Esophagus muscularis mucosa (tissue), 3 donors: Measurements from ENCODE around the gene BLNK.
"Not testable (repeated sequence)": the region's sequence is repeated elsewhere in the genome, so short reads cannot be mapped to it uniquely, and the experiment has no call there.

ENCODE experiments used
- CTCF ChIP-seq, 3 experiments: fragments of 200-600 bp in 2 of 3; fragments of 450-650 bp in 1 of 3; sonication (generic) in 2 of 3; IDR thresholded peaks; one replicate each; pipeline ENCODE4 v1.5.1; 2017 to 2019; ENCODE audit warnings: antibody characterized with exemption in 3 of 3, mild to moderate bottlenecking in 2 of 3, moderate library complexity in 1 of 3
- POLR2A ChIP-seq: fragments of 450-650 bp; IDR thresholded peaks from one replicate; pipeline ENCODE4 v1.6.1; 2017; ENCODE audit warnings: antibody characterized with exemption, moderate library complexity, mild to moderate bottlenecking, low read depth

DNA sequence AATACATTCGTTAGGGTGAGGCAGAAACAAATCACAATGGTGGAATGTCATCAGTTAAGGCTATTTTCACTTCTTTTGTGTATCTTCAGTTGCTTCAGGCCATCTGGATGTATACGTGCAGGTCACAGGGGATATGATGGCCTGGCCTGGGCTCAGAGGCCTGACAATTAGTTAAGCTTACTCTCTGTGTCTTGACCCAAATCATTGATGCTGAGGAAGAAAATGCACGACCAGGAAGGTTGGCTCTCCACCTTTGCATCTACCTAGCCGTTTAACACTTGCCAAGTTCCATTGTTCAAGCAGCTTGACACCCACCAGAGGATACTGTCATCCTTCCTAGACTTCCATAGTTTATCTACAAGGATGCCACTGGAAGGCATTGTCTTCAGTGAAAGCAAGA, 37.5 kb upstream of the BLNK start:
- not testable (repeated sequence) for TF ChIP-seq POLR2A; CTCF (IDR thresholded peaks at IDR 0.05)
